ENCODE data around the gene IKZF2. TPM values are rescaled to one million over a fixed set of nuclear protein-coding genes. Genes with fewer than 3 reads are reported as not detected.

The IKZF2 gene
- total and polyA plus RNA-seq, 8 donors, result 0.65 to 8.6 (median 3.2) TPM

GRCh38 chr2:213149949-213150314, 1.5 kb downstream of the IKZF2 start:
- ATAC-seq, result no peak
- FAIRE-seq, result no peak

GRCh38 chr2:213149294-213149875, 2.0 kb downstream of the IKZF2 start:
- FAIRE-seq (no peak), DNase-seq (peak in 1 of 6 donors; percentile 3), ATAC-seq (peak in 2 of 4 donors; percentile 7)
- Histone ChIP-seq H3K27ac (peak overlapping the region in 3 of 4 donors; percentile 22 to 86 (median 83)), H3K4me1 (peaks cover 0 to 21% (median 4%) of the 10 kb centered on the region in 3 donors), H3K9me3 (no peaks in the 10 kb centered on the region), H3K4me3 (peak overlapping the region in 2 of 4 donors; percentile 82 to 83), H3K27me3 (no peaks in the 10 kb centered on the region), H3K36me3 (no peaks in the 10 kb centered on the region)
- TF ChIP-seq CTCF (IDR thresholded peaks at IDR 0.05), result no peak
- WGBS, 2 donors, result 7 to 10% methylated on average over 3 of the region's 3 CpGs
- intact Hi-C loops (cut with DNase I), result no loop called here

More at GRCh38 chr2:213149949-213150314, 1.5 kb downstream of the IKZF2 start:
- H3K27me3 ChIP-seq, result no peaks in the 10 kb centered on the region
- WGBS, 2 donors, result 0% methylated on average over 7 of the region's 7 CpGs
- peaks cover 0 to 21% (median 4%) of the 10 kb centered on the region in 3 donors for H3K4me1 ChIP-seq
- no peak for TF ChIP-seq CTCF (IDR thresholded peaks at IDR 0.05)
- H3K36me3 ChIP-seq, result no peaks in the 10 kb centered on the region
- H3K27ac ChIP-seq, result peak overlapping the region in 3 of 4 donors; percentile 30 to 86 (median 83)
- H3K4me3 ChIP-seq, result peak overlapping the region in 3 of 4 donors; percentile 18 to 83 (median 82)
- intact Hi-C loops (cut with DNase I), result loop anchor here in 2 of 3 donors (5.0 to 10.0 kb wide), 2 partner anchors 373 to 375 kb away; no protein-coding TSS in a partner anchor
- DNase-seq, result no peak
- H3K9me3 ChIP-seq, result no peaks in the 10 kb centered on the region

GRCh38 chr2:213148572-213149261, 2.7 kb downstream of the IKZF2 start:
- WGBS, 2 donors, result 27 to 33% methylated on average over 2 of the region's 2 CpGs
- Histone ChIP-seq H3K27ac (peak overlapping the region in 3 of 4 donors; percentile 22 to 86 (median 83)), H3K4me1 (peaks cover 0 to 21% (median 4%) of the 10 kb centered on the region in 3 donors), H3K27me3 (no peaks in the 10 kb centered on the region), H3K9me3 (no peaks in the 10 kb centered on the region), H3K4me3 (peak overlapping the region in 1 of 4 donors; percentile 82), H3K36me3 (no peaks in the 10 kb centered on the region)
- FAIRE-seq (no peak), DNase-seq (no peak), ATAC-seq (no peak)
- no peak for TF ChIP-seq CTCF (IDR thresholded peaks at IDR 0.05)
- intact Hi-C loops (cut with DNase I), result no loop called here

GRCh38 chr2:213147538-213147937, 3.9 kb downstream of the IKZF2 start:
- Histone ChIP-seq H3K9me3 (no peaks in the 10 kb centered on the region), H3K27me3 (no peaks in the 10 kb centered on the region), H3K27ac (no peak overlapping the region), H3K36me3 (no peaks in the 10 kb centered on the region), H3K4me1 (peaks cover 0 to 16% (median 0%) of the 10 kb centered on the region in 3 donors), H3K4me3 (no peak overlapping the region)
- intact Hi-C loops (cut with DNase I), result no loop called here
- WGBS, 2 donors, result 96 to 98% methylated on average over 2 of the region's 2 CpGs
- TF ChIP-seq CTCF (IDR thresholded peaks at IDR 0.05), result no peak
- ATAC-seq, result no peak
- no peak for DNase-seq
- no peak for FAIRE-seq
